HG02938 (cell line): Measurements from ENCODE around the gene SCAPER.
A peak's percentile ranks its signal among the peaks of the same experiment; 100 is the strongest.

Source experiments
- ATAC-seq: cut with Tn5 transposase; IDR thresholded peaks from one replicate; pipeline ENCODE4 v1.9.1; 2021; ENCODE audit warnings: mild to moderate bottlenecking, moderate library complexity; ENCODE audit not compliant: unreplicated experiment

Gene SCAPER

DNA sequence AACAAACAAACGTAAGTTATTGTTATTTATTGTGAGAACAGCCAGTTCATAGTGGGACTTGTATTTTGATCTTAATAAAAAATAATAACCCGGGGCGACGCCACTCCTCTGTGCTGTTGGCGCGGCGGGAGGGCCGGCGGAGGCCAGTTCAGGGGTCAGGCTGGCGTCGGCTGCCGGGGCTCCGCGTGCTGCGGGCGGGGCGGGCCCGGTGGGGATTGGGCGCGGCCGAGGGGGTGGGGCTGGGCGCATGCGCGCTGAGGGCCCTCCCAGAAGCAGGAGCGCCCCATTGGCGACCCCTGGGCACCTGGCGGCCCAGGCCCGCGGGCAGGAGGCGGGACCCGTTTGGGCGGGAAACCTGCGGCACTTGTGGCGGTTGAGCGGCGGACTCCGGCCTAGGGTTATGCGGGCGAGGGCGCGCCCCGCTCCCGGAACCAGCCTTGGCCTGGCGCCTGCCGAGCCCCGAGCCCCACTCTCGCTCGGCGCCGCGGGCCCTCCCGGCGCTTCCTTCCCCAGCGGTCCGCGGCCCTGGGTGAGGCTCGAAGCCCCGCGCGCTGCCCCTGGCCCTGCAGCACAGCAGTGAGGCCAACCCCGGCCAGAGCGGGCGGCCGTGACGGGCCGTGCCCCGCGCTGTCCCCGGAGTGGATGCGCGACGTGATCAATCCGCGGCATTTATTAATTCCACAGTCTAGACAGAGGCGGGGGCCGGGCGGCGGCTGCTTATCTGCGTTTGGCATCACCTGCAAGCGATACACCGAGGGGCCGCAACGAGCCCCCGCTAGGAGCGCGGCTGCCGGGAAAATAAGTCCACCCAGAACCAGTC lies 562.5 kb downstream of the SCAPER start:
- ATAC-seq = no peak

DNA sequence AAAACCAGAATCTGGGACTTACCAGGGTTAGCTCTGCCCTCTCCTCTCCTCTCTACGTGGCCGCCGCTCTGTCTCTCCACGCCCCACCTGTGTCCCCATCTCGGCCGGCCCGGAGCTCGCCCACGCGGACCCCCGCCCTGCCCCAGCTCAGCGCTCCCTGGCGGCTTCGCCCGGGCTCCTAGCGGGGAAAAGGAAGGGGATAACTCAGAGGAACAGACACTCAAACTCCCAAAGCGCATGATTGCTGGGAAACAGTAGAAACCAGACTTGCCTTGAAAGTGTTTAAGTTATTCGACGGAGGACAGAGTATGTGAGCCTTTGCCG lies 563.1 kb downstream of the SCAPER start:
- ATAC-seq = no peak

DNA sequence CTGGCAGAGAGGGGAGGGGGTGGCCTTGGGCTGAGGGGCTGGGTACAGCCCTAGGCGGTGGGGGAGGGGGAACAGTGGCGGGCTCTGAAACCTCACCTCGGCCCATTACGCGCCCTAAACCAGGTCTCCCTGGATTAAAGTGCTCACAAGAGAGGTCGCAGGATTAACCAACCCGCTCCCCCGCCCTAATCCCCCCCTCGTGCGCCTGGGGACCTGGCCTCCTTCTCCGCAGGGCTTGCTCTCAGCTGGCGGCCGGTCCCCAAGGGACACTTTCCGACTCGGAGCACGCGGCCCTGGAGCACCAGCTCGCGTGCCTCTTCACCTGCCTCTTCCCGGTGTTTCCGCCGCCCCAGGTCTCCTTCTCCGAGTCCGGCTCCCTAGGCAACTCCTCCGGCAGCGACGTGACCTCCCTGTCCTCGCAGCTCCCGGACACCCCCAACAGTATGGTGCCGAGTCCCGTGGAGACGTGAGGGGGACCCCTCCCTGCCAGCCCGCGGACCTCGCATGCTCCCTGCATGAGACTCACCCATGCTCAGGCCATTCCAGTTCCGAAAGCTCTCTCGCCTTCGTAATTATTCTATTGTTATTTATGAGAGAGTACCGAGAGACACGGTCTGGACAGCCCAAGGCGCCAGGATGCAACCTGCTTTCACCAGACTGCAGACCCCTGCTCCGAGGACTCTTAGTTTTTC lies 563.6 kb downstream of the SCAPER start:
- ATAC-seq = no peak

DNA sequence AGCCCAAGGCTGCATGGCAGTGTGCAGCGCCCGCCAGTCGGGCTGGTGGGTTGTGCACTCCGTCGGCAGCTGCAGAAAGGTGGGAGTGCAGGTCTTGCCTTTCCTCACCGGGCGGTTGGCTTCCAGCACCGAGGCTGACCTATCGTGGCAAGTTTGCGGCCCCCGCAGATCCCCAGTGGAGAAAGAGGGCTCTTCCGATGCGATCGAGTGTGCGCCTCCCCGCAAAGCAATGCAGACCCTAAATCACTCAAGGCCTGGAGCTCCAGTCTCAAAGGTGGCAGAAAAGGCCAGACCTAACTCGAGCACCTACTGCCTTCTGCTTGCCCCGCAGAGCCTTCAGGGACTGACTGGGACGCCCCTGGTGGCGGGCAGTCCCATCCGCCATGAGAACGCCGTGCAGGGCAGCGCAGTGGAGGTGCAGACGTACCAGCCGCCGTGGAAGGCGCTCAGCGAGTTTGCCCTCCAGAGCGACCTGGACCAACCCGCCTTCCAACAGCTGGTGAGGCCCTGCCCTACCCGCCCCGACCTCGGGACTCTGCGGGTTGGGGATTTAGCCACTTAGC lies 564.3 kb downstream of the SCAPER start:
- ATAC-seq = no peak

DNA sequence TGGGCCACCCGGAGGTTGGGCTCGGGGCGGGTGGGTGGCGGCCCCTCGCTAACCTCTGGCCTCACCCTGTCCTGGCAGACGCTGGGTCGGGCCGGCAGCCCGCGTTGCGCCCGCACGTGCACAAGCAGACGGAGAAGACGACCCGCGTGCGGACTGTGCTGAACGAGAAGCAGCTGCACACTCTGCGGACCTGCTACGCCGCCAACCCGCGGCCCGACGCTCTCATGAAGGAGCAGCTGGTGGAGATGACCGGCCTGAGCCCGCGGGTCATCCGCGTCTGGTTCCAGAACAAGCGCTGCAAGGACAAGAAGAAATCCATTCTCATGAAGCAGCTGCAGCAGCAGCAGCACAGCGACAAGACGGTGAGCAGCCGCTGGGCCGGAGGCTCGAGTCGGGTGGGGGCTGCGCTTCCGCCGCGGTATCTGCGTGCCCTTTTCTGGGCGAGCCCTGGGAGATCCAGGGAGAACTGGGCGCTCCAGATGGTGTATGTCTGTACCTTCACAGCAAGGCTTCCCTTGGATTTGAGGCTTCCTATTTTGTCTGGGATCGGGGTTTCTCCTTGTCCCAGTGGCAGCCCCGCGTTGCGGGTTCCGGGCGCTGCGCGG lies 564.8 kb downstream of the SCAPER start:
- no peak for ATAC-seq

DNA sequence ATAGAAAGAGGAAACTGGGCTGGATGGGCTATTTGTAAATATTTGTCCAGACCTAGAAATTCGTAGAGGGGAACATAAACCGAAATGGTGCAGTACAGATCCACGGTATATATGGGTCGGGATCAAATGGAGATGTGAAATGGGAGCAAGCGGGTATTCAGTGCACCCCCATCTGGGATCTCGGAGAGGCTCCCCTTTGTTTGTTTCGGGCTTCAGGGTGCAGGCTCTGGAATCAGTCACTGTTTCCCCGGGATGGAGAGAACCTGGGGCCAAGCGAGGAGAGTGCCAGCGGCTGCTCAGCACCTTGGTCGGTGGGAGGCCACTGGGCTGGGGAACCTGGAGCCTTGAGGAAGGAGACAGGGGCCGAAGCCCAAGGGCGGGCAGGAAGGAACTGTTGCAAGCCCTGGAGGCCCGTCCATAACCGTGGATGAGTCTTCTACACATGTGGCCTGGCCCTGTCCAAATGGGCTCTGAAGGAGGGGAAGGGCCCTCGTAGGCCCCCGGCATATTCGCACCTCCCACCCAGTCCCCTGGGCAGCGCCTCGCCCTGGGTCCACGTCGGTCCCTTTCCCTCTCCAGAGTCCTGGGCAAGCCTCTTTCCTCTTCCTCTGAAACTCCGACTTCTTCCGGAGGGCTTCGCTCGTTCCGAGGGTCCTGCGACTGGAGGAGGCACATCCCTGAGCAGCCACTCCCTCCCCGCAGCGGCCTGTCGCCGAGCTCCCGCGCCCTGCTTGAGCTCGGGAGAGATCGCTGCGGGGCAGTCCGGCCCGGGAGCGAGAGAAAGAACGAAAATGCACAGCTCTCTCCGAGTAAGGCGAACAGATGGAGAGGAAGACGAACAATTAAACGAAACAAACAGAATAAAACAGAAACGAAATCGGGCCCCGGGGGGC lies 565.6 kb downstream of the SCAPER start:
- no peak for ATAC-seq

DNA sequence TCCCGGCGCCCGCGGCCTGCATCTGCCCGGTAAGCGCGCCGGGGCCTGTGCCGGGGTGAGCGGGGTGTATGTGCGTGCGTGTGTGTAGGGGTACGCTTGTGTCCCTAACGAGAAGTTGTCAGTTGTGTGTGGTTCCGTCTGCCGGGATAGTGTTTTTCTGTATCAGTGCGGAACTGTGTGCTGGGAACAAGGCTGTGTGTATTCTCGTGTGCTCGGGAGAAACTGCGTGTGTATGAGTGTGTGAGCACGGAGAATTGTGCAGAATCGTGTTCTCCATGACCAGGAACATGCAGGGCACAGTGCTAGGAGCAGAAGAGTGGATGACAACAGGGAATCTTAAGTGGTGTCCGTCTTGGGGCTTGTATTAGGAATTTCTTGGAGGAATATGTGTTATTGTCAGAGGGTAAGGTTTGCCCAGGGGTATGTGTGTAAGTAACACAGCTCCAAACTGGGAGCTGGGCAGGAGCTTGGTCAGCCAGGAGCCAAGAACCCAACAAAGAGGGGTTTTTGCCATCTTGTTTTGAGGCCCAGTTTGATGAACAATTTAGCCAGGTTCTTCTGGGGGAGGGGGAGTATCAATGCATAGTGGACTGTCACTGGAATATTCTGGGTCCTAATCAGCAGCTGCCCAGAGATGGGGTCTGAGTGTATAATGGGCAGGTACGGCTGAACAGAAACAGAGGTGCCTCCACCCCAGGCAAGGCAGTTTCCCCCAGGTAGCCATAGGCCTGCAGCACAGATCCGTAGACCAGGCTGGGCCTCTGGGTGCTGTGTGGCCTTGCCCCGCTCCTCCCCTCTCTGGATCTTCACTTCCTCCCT lies 566.4 kb downstream of the SCAPER start:
- ATAC-seq = no peak

DNA sequence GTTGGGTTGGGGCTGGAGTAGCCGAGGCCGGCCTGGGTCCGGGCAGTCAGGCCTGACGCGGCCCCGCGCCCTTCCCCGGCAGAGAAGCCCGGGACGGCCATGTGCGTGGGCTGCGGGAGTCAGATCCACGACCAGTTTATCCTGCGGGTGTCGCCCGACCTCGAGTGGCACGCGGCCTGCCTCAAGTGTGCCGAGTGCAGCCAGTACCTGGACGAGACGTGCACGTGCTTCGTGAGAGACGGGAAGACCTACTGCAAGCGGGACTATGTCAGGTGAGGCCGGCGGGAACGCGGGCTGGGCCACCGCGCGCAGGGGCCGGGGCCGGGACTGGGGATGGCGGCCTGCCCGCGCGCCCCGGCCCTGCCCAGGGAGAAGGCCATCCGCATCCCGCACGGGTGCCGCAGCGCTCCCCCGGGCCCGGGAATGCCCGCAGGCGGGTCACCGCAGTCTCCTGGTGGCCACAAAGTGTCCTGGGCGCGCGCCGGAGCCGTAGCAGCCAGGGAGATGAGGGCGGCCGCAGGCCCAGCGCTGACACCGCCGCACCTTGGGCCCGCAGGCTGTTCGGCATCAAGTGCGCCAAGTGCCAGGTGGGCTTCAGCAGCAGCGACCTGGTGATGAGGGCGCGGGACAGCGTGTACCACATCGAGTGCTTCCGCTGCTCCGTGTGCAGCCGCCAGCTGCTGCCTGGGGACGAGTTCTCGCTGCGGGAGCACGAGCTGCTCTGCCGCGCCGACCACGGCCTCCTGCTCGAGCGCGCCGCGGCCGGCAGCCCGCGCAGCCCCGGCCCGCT lies 567.2 kb downstream of the SCAPER start:
- ATAC-seq = no peak

DNA sequence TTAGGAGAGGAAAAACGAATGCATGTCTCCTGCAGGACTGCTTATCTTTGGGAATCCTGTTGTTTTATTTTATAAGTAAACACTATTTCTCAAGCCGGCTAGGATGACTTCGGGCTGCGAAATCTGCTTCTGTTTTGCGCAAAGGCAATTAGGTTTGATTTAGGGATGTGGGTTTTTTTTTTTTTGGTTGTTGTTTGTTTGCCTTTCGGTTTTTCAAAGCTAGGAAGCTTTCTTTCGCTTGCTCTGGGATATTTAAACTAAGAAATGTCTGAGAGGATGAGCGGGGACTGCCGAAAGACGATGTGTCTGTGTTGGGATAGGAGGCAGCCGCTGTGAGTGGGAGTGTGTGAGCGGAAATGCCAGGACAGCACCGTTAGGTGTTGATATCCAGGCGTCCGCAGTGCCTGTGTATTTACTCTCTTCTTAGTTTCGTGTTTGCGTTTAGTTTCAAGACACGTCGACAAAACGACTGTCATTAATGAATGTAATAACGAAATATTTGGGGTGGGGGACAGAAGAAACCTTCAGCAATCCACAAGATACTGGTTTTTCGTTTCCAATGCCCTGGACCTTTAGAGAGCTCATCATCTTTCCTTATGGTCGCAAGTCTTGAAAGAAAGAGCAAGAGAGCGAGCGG lies 568.0 kb downstream of the SCAPER start:
- ATAC-seq = no peak

DNA sequence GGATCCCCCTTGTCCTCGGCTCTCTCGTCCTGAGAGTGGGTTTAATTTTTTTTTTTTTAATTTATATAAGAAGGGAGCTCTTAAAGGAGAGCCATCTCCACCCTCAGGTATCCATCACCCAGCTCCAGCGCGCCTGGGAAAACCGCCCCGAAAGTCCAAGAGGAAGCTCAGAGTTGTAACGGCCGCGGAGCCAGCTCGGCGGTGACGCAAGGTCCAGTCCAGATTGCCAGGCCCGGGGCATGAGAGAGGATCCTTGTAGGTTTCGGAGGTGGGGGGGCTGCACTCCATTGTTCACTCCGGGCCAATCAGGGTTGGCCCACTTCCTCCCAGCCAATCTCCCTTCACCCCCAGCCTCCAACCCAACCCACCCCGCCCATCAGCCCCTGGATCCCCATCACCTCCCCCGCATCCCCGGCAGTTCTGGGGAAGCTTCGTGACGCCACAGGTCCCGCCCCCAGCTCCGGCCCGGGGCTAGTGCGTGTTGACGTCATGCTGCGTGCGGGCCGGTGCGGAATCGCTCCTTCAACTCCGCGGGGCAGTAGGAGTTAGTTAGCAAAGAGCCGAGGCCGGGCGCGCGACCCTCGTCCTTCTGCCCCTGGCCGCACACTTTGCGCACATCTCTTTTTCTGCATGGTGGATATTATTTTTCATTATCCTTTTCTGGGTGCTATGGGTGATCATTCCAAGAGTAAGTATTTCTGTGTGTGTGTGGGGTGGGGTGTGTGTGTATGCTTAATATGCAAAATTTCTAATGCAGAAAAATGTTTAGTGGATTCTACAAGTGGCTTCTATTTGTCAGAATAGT lies 568.7 kb downstream of the SCAPER start, which contains the start of gene ISL2:
ISL2 (plus strand) TSS at position 520 of the 805 bp plus-strand sequence; CDS start at position 631, 111 bp downstream.
- peak; percentile 38 for ATAC-seq

DNA sequence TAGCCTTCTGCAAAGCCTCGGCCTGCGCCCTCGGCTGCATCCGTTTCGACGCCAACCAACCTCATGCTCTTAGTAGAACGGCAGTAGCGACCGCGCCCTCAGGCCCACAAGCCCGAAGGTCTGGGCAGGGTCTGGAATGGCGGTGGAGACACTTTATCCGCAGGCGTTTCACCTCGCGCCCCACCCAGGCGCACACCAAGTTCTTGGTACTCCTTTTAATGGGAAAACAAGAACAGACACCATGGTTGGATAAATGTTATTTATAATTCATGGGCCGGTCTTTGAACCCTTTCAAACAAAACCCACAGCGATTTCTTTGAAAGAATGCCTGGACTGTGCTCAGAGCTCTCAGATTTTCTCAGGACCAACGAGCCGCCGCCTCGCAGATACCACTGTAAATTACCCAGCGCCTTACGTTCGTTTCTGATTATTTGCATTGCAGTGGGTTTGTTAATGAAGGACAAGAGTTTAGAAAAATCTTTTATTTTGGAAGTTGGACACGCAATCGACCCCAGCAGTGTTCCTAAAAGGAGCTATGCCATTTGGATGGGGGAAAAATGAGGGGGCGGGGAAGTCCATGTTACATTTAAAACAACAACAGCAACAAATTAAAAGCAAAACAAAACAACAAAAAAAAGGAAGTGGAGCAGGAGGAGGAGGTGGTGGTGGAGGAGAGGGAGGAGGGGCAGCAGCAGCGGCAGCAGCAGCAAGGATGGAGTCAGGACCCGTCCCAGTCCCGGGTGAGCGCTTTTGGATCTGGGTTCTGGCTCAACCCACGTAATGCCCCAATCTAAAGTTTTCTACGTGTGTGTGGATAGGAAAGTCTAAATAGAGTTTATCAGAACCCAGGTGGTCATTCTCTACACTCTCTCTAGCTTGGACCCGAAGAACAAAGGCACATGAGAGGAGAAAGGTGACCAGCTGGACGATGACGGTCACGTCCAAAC lies 569.6 kb downstream of the SCAPER start:
- ATAC-seq = no peak

DNA sequence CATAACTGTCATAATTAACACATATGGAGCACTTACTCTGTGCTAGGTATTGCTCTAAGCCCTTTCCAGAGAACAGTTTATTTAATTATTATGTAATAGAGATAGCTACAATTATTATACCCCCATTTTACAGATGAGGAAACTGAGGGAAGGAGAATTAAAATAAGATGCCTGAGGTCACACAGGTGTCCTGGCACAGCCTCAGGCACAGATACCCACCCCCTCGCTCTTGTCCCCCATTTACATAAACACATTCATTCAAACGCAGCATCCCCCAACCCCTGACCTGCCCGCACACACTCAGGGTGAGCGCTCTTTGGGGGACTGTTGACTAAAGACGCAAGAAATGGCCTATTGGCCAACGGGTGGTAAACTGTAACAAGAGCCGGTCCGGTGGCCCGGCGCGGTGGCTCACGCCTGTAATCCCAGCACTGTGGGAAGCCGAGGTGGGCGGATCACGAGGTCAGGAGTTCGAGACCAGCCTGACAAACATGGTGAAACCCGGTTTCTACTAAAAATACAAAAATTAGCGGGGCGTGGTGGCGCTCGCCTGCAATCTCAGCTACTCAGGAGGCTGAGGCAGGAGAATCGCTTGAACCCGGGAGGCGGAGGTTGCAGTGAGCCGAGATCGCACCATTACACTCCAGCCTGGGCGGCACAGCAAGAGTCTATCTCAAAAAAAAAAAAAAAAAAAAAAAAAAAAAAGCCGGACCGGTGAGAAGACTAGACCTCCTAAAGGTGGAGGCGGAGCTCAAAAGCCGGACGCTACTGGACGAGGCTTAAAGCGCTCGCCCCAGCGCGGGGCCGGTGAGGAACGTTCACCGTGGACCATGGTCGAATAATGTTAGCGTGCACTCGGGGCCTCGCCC lies 570.5 kb downstream of the SCAPER start:
- ATAC-seq = no peak

DNA sequence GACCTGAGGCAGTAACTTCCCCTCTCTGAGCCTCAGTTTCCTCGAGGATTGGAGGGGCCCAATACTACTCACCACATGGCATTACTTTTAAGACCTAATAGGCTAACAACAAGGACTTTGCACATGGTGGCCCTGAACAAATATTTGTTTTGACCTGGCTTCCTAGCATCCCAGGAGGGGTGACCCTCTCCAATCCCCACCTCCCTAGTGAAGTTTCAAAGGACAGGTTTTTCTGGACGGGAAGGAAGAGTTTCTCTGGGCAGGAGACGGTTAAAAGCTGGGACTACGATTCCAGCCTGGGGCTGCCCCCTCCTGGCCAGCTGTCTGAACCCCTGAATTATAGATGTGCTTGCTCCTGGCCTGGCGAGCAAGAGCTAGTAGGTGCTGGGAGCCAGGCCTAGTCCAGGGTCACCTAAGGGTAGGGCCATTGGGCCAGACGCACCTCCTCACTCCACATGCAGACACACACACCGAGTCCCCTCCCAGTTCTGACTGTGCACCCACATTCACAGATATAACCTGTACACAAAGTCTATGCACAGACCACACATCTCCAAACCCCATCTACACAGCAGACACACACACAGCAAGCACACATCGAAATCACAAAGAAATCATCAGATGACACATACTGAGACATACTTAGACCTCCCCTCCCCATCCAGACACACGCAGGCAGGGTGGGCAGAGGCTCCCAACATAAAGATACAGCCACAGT lies 571.3 kb downstream of the SCAPER start:
- no peak for ATAC-seq

DNA sequence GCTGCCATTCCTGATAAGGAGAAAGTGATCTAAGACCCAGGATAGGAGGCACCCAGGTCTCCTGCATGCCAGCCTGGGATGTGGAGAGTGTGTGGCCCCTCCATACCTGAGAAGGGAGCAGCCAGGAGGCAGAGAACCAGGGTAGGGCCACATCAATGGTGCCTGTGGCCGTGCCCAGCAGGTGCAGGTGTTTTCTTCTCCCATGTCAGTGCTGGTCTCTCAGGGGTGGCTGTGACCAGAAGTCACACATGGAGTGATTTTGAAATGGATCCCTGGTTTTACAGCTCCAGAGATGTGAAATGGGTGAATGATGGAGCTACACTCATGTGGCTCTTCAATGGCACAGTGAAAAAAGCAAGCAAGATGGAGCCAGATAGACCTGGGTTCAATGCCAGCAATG lies 571.8 kb downstream of the SCAPER start:
- no peak for ATAC-seq

DNA sequence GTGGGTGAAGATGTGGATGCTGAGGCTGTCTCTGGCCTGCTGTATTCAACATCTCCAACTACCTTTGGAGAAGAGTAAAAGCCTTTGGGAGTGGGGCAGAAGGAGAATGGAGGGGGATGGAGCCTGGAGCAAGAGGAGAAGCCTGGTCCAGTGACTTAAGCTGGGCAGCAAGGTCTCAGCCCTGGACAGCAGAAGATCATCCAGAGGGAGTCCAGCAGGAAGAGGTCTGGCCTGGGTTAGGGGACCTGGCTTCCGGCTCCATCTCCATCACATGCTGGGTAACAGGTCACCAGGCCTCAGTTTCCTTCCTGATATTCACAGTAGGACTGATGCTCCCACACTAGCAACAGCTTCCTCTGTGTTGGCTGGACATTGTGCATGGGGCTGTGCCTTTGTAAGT lies 572.3 kb downstream of the SCAPER start:
- no peak for ATAC-seq
